Measurements from ENCODE around the gene ADGRG1.

- TF ChIP-seq CTCF (IDR thresholded peaks at IDR 0.05) (no peak), POLR2A (IDR thresholded peaks at IDR 0.05) (no peak)
Measured at GRCh38 chr16:57697896-57698537, 69.6 kb downstream of the ADGRG1 start.
